Posterior vena cava (tissue), 2 donors: ENCODE results near the gene TTC31. TPM values are rescaled to one million over a fixed set of nuclear protein-coding genes. Genes with fewer than 3 reads are reported as not detected.
A peak's percentile ranks its signal among the peaks of the same experiment; 100 is the strongest.

Source experiments
- DNase-seq: peaks from one replicate; pipeline ENCODE4 v3.0.0-alpha.2; 2020; ENCODE audit warnings: low spot score
- intact Hi-C, 2 donors: fragments of 100-400 bp; cut with DNase I; formaldehyde crosslinking; loops; one replicate each; pipeline versions ENCODE4 v1.14.1 to v1.14.2; 2022 to 2023
- total RNA-seq, 2 donors: library from RNA; stranded (reverse); fragmentation: NEBNext Ultra II Directional; extraction: Animal tissue kit (Norgen Biotek cat#: 25700); gene quantifications; one replicate each; pipeline ENCODE4 v1.2.1, GENCODE V29; 2021
- donor health status: DM: yes; HTN: yes; CAD: no.
- donor health status: DM: yes; HTN: yes; CAD: no.

TTC31 gene
- total RNA-seq, 2 donors from 2014 or later, result 13.2 to 15.0 TPM

- no peak for DNase-seq
- intact Hi-C loops, result no loop called here
Observed at GRCh38 chr2:74535440-74535965, 52.6 kb downstream of the TTC31 start.

- no peak for DNase-seq
- intact Hi-C loops, result no loop called here
Observed at GRCh38 chr2:74536166-74536950, 53.5 kb downstream of the TTC31 start.

- intact Hi-C loops, result no loop called here
- no peak for DNase-seq
Observed at GRCh38 chr2:74537140-74537539, 54.3 kb downstream of the TTC31 start.

- intact Hi-C loops, result no loop called here
- DNase-seq, result no peak
Observed at GRCh38 chr2:74538881-74539339, 56.0 kb downstream of the TTC31 start.

GRCh38 chr2:74540291-74540690 lies 57.4 kb downstream of the TTC31 start:
- intact Hi-C loops, result no loop called here
- peak; percentile 94 for DNase-seq

- no peak for DNase-seq
- intact Hi-C loops, result loop anchor here in 1 of 2 donors (1.0 kb wide), 1 partner anchor 21 kb away; no protein-coding TSS in a partner anchor
Observed at GRCh38 chr2:74542978-74543377, 60.1 kb downstream of the TTC31 start.

Other genes starting within 250 kb of the TTC31 start
- gene SLC4A5, start 139.7 kb upstream of the TTC31 start, total RNA-seq, result 1 to 10 TPM; 3.9 to 5.3 TPM
- gene DCTN1, start 102.8 kb upstream of the TTC31 start, total RNA-seq, result 100 to 1,000 TPM; 165 to 167 TPM
- 1 to 10 TPM; 2.3 to 2.7 TPM for gene C2orf81, start 61.5 kb upstream of the TTC31 start, total RNA-seq
- 1 to 10 TPM; 7.9 to 9.4 TPM for gene WDR54, start 61.4 kb upstream of the TTC31 start, total RNA-seq
- 10 to 100 TPM; 10.6 to 16.8 TPM for gene RTKN, start 41.1 kb upstream of the TTC31 start, total RNA-seq
- 10 to 100 TPM; 20.5 TPM for gene INO80B, start 28.0 kb upstream of the TTC31 start, total RNA-seq
- 10 to 100 TPM; 28.2 to 40.5 TPM for gene WBP1, start 24.6 kb upstream of the TTC31 start, total RNA-seq
- gene MOGS, start 17.7 kb upstream of the TTC31 start, total RNA-seq, result 10 to 100 TPM; 25.1 to 30.2 TPM
- gene MRPL53, start 10.4 kb upstream of the TTC31 start, total RNA-seq, result 10 to 100 TPM; 47.1 to 53.2 TPM
- gene CCDC142, start 83 bp upstream of the TTC31 start, total RNA-seq, result 10 to 100 TPM in 1 of 2 donors, 1 to 10 TPM in 1; 9.9 to 11.2 TPM
- 1 to 10 TPM in 1 of 2 donors, not detected in 1; 1.5 TPM for gene LBX2, start 16.5 kb downstream of the TTC31 start, total RNA-seq
- 10 to 100 TPM; 21.6 to 23.6 TPM for gene PCGF1, start 24.6 kb downstream of the TTC31 start, total RNA-seq
- gene TLX2, start 31.4 kb downstream of the TTC31 start, total RNA-seq, result not detected
- not detected for gene DQX1, start 43.1 kb downstream of the TTC31 start, total RNA-seq
- gene AUP1, start 46.6 kb downstream of the TTC31 start, total RNA-seq, result 10 to 100 TPM; 64.4 to 67.0 TPM
- gene HTRA2, start 46.9 kb downstream of the TTC31 start, total RNA-seq, result 10 to 100 TPM; 22.4 to 30.4 TPM
- 10 to 100 TPM in 1 of 2 donors, 1 to 10 TPM in 1; 6.1 to 11.8 TPM for gene LOXL3, start 70.9 kb downstream of the TTC31 start, total RNA-seq
- 10 to 100 TPM; 11.0 to 12.2 TPM for gene DOK1, start 71.6 kb downstream of the TTC31 start, total RNA-seq
- under 1 TPM in 1 of 2 donors, not detected in 1; 0.19 TPM for gene M1AP, start 165.2 kb downstream of the TTC31 start, total RNA-seq
- 1 to 10 TPM; 3.2 to 3.9 TPM for gene SEMA4F, start 171.2 kb downstream of the TTC31 start, total RNA-seq